ENCODE data around the gene OTULIN.

GRCh38 chr5:14730466-14730865 lies 65.9 kb downstream of the OTULIN start:
- no peak for TF ChIP-seq CTCF (conservative IDR thresholded peaks at IDR 0.05; ENCODE audit: low read length)
- TF ChIP-seq EZH2phosphoT487 (IDR thresholded peaks at IDR 0.05; ENCODE audit: borderline replicate concordance): no peak
